H9 (cell line): Measurements from ENCODE around the gene DDX24. TPM values are rescaled to one million over a fixed set of nuclear protein-coding genes. Genes with fewer than 3 reads are reported as not detected.

Source experiments
- DNase-seq: peaks from one replicate; pipeline ENCODE4 v3.0.0-alpha.2; 2017
- H2AFZ ChIP-seq: one replicate; pipeline ENCODE4 v1.6.1; 2013; ENCODE audit warnings: mild to moderate bottlenecking, low read length, control low read depth, moderate library complexity
- H2AK5ac ChIP-seq: 2 replicates; pipeline ENCODE4 v1.6.1; 2013; ENCODE audit warnings: low read length, control low read depth, mixed read lengths; ENCODE audit not compliant: insufficient read length
- H2BK120ac ChIP-seq: one replicate; pipeline ENCODE4 v1.6.1; 2013; ENCODE audit warnings: low read depth, mild to moderate bottlenecking, low read length, control low read depth, inconsistent platforms; ENCODE audit not compliant: poor library complexity, severe bottlenecking
- H2BK12ac ChIP-seq: 2 replicates; pipeline ENCODE4 v1.6.1; 2013; ENCODE audit warnings: low read length, control low read depth, mixed read lengths, low read depth; ENCODE audit not compliant: insufficient read length
- H2BK15ac ChIP-seq: 2 replicates; pipeline ENCODE4 v1.6.1; 2013; ENCODE audit warnings: low read depth, low read length, control low read depth
- H2BK20ac ChIP-seq: one replicate; pipeline ENCODE4 v1.6.1; 2013; ENCODE audit warnings: low read depth, mild to moderate bottlenecking, low read length, control low read depth, inconsistent platforms; ENCODE audit not compliant: poor library complexity, severe bottlenecking
- H2BK5ac ChIP-seq: 2 replicates; pipeline ENCODE4 v1.6.1; 2013; ENCODE audit warnings: low read length, control low read depth, mixed read lengths; ENCODE audit not compliant: insufficient read length
- H3K14ac ChIP-seq: 2 replicates; pipeline ENCODE4 v1.6.1; 2013; ENCODE audit warnings: low read length, control low read depth; ENCODE audit not compliant: insufficient read depth
- H3K18ac ChIP-seq: 2 replicates; pipeline ENCODE4 v1.6.1; 2013; ENCODE audit warnings: low read depth, mild to moderate bottlenecking, mixed read lengths, low read length, control low read depth; ENCODE audit not compliant: insufficient read length
- H3K23ac ChIP-seq: 2 replicates; pipeline ENCODE4 v1.6.1; 2013; ENCODE audit warnings: low read length, control low read depth, mixed read lengths, low read depth; ENCODE audit not compliant: insufficient read length
- H3K23me2 ChIP-seq: 2 replicates; pipeline ENCODE4 v1.6.1; 2013; ENCODE audit warnings: low read depth, mild to moderate bottlenecking, mixed read lengths, low read length, control low read depth; ENCODE audit not compliant: insufficient read length, poor library complexity, severe bottlenecking
- H3K27ac ChIP-seq: 2 replicates; pipeline ENCODE4 v1.5.1; 2013; ENCODE audit warnings: low read length, control low read depth, mixed read lengths, low read depth; ENCODE audit not compliant: insufficient read length
- H3K27me3 ChIP-seq: 2 replicates; pipeline ENCODE4 v1.6.1; 2013; ENCODE audit warnings: low read length, control low read depth, inconsistent platforms; ENCODE audit not compliant: insufficient read depth
- H3K4ac ChIP-seq: 2 replicates; pipeline ENCODE4 v1.6.1; 2013; ENCODE audit warnings: low read depth, mild to moderate bottlenecking, control low read depth, inconsistent platforms, low read length, moderate library complexity
- H3K4me1 ChIP-seq: 2 replicates; pipeline ENCODE4 v1.6.1; 2013; ENCODE audit warnings: low read length, control low read depth, inconsistent platforms; ENCODE audit not compliant: insufficient read depth
- H3K4me2 ChIP-seq: 2 replicates; pipeline ENCODE4 v1.6.1; 2013; ENCODE audit warnings: low read length, control low read depth, mixed read lengths; ENCODE audit not compliant: insufficient read length, insufficient read depth
- H3K56ac ChIP-seq: 2 replicates; pipeline ENCODE4 v1.6.1; 2013; ENCODE audit warnings: low read depth, mild to moderate bottlenecking, mixed read lengths, low read length, control low read depth; ENCODE audit not compliant: insufficient read length
- H3K79me1 ChIP-seq: 2 replicates; pipeline ENCODE4 v1.6.1; 2013; ENCODE audit warnings: low read depth, mild to moderate bottlenecking, moderate library complexity, low read length, control low read depth, inconsistent platforms; ENCODE audit not compliant: insufficient read depth, poor library complexity, severe bottlenecking
- H3K79me2 ChIP-seq: 2 replicates; pipeline ENCODE4 v1.6.1; 2013; ENCODE audit warnings: low read length, control low read depth, inconsistent platforms; ENCODE audit not compliant: insufficient read depth
- H3K9ac ChIP-seq: 2 replicates; pipeline ENCODE4 v1.6.1; 2013; ENCODE audit warnings: low read length, control low read depth, mixed read lengths; ENCODE audit not compliant: insufficient read length; ENCODE audit errors: extremely low read depth
- H3K9me3 ChIP-seq: one replicate; pipeline ENCODE4 v1.6.1; 2013; ENCODE audit warnings: low read depth, low read length, inconsistent platforms; ENCODE audit not compliant: control insufficient read depth
- H3T11ph ChIP-seq: one replicate; pipeline ENCODE4 v1.6.1; 2013; ENCODE audit warnings: mild to moderate bottlenecking, low read length, control low read depth, inconsistent platforms
- H4K20me1 ChIP-seq: one replicate; pipeline ENCODE4 v1.6.1; 2013; ENCODE audit not compliant: control insufficient read depth, insufficient read length, insufficient read depth
- H4K5ac ChIP-seq: 2 replicates; pipeline ENCODE4 v1.6.1; 2013; ENCODE audit warnings: low read depth, mild to moderate bottlenecking, mixed read lengths, low read length, control low read depth; ENCODE audit not compliant: insufficient read length
- H4K8ac ChIP-seq: replicated peaks from 2 replicates; pipeline ENCODE4 v1.6.1; 2013; ENCODE audit warnings: low read length, control low read depth, mixed read lengths, low read depth; ENCODE audit not compliant: insufficient read length
- H4K91ac ChIP-seq: 2 replicates; pipeline ENCODE4 v1.6.1; 2013; ENCODE audit warnings: low read depth, mild to moderate bottlenecking, moderate library complexity, mixed read lengths, low read length, control low read depth; ENCODE audit not compliant: insufficient read length
- H3K27ac Mint-ChIP-seq, 3 experiments: 2 replicates in 2 of 3; 3 replicates in 1 of 3; pipeline ENCODE4 v1.8.0; 2020 to 2021; ENCODE audit warnings: mixed read lengths in 3 of 3, mild to moderate bottlenecking in 1 of 3, moderate library complexity in 1 of 3
- H3K27me3 Mint-ChIP-seq: 2 replicates; pipeline ENCODE4 v1.8.0; 2021; ENCODE audit warnings: low read depth, mild to moderate bottlenecking, moderate library complexity, mixed read lengths
- H3K36me3 Mint-ChIP-seq, 3 experiments: 2 replicates in 2 of 3; 3 replicates in 1 of 3; pipeline ENCODE4 v1.8.0; 2020 to 2021; ENCODE audit warnings: low read depth in 3 of 3, mixed read lengths in 3 of 3; ENCODE audit not compliant: insufficient read depth in 1 of 3
- H3K4me1 Mint-ChIP-seq, 2 experiments: 2 replicates each; pipeline ENCODE4 v1.8.0; 2020; ENCODE audit warnings: mixed read lengths in 2 of 2
- H3K4me3 Mint-ChIP-seq, 2 experiments: 2 replicates in 1 of 2; 3 replicates in 1 of 2; pipeline ENCODE4 v1.8.0; 2020 to 2021; ENCODE audit warnings: mild to moderate bottlenecking in 2 of 2, mixed read lengths in 2 of 2, moderate library complexity in 1 of 2
- H3K9me3 Mint-ChIP-seq, 2 experiments: 2 replicates in 1 of 2; 3 replicates in 1 of 2; pipeline ENCODE4 v1.8.0; 2020; ENCODE audit warnings: mild to moderate bottlenecking in 2 of 2, mixed read lengths in 2 of 2, moderate library complexity in 1 of 2
- CTCF ChIP-seq: fragments of 200-600 bp; sonication (generic); conservative IDR thresholded peaks from 3 replicates; pipeline ENCODE4 v1.8.0; 2021; ENCODE audit warnings: antibody characterized with exemption, mild to moderate bottlenecking
- WGBS: extraction: QIAGEN DNeasy Blood & Tissue Kit; methylation state at CpG from one replicate; pipeline ENCODE4 v1.1.7; 2013; ENCODE audit warnings: missing lambda C conversion rate, low lambda C conversion rate, mixed read lengths; ENCODE audit not compliant: insufficient read length; ENCODE audit errors: extremely low coverage; 5-methylcytosine and 5-hydroxymethylcytosine counted together
- total RNA-seq: library from RNA; stranded (reverse); gene quantifications from 2 replicates; pipeline ENCODE4 v1.2.1, GENCODE V29; 2021

Gene DDX24
- total RNA-seq, 1 experiment from 2014 or later, result 172 TPM

GRCh38 chr14:94043756-94044475, 37.1 kb downstream of the DDX24 start:
- no peaks in the 10 kb centered on the region for H3K9me3 Mint-ChIP-seq
- H3K4me3 Mint-ChIP-seq, result no peak overlapping the region; a peak in 1 of 5 replicates
- no peak overlapping the region for H2AK5ac ChIP-seq
- H3K27ac ChIP-seq, result no peak overlapping the region
- H3T11ph ChIP-seq, result no peak overlapping the region
- H4K20me1 ChIP-seq, result no peaks in the 10 kb centered on the region
- peaks cover 4 to 9% of the 10 kb centered on the region in 2 experiments; a peak in 2 of 4 replicates for H3K4me1 Mint-ChIP-seq
- no peak overlapping the region for H2BK5ac ChIP-seq
- no peak overlapping the region for H2BK20ac ChIP-seq
- H3K14ac ChIP-seq, result no peak overlapping the region
- H3K4me2 ChIP-seq, result no peak overlapping the region
- H3K23ac ChIP-seq, result no peak overlapping the region
- no peak overlapping the region for H3K4ac ChIP-seq
- H3K36me3 Mint-ChIP-seq, result peaks cover 0 to 57% (median 44%) of the 10 kb centered on the region in 3 experiments
- no peak for TF ChIP-seq CTCF
- no peak for DNase-seq
- H3K27me3 ChIP-seq, result no peaks in the 10 kb centered on the region
- H2BK15ac ChIP-seq, result no peak overlapping the region
- H3K27ac Mint-ChIP-seq, result peak overlapping the region in 1 of 3 experiments; percentile 76; a peak in 2 of 7 replicates
- no peak overlapping the region for H4K8ac ChIP-seq
- H4K91ac ChIP-seq, result no peak overlapping the region
- H3K23me2 ChIP-seq, result no peaks in the 10 kb centered on the region
- no peaks in the 10 kb centered on the region for H3K9me3 ChIP-seq
- no peak overlapping the region for H3K9ac ChIP-seq
- no CpG with 5 or more reads among the region's 14 CpGs for WGBS
- no peak overlapping the region for H2AFZ ChIP-seq
- no peak overlapping the region for H3K18ac ChIP-seq
- H2BK12ac ChIP-seq, result no peak overlapping the region
- no peaks in the 10 kb centered on the region for H3K79me1 ChIP-seq
- no peak overlapping the region for H2BK120ac ChIP-seq
- no peaks in the 10 kb centered on the region for H3K4me1 ChIP-seq
- H3K79me2 ChIP-seq, result no peaks in the 10 kb centered on the region
- no peak overlapping the region for H3K56ac ChIP-seq
- H3K27me3 Mint-ChIP-seq, result no peaks in the 10 kb centered on the region
- no peak overlapping the region for H4K5ac ChIP-seq
